Stimulated activated CD4-positive, alpha-beta T cell treated with anti-CD3 and anti-CD28 coated beads, Interleukin-12 subunit alpha, Interleukin-12 subunit beta, amount 100 ng/mL, for 48 hours (primary cell): ENCODE data around the gene PLD4.
"Not testable (repeated sequence)": the region's sequence is repeated elsewhere in the genome, so short reads cannot be mapped to it uniquely, and the experiment has no call there.

Source experiments
- DNase-seq, 3 donors: peaks; one replicate each; pipeline ENCODE4 v3.0.0-alpha.2; 2020; ENCODE audit warnings: low read depth in 2 of 3, low spot score in 1 of 3

Gene PLD4

GRCh38 chr14:104939666-104940410 lies 15.2 kb downstream of the PLD4 start:
- no peak for DNase-seq

GRCh38 chr14:104940526-104941150 lies 16.0 kb downstream of the PLD4 start:
- no peak for DNase-seq

GRCh38 chr14:104941508-104942365 lies 17.1 kb downstream of the PLD4 start:
- no peak for DNase-seq

- DNase-seq, result no peak
Observed at GRCh38 chr14:104942586-104942985, 17.9 kb downstream of the PLD4 start.

GRCh38 chr14:104943216-104944015 lies 18.7 kb downstream of the PLD4 start:
- DNase-seq, result not testable (repeated sequence)

GRCh38 chr14:104944016-104944308 lies 19.3 kb downstream of the PLD4 start:
- not testable (repeated sequence) for DNase-seq

GRCh38 chr14:104944436-104945205 lies 19.9 kb downstream of the PLD4 start:
- DNase-seq, result not testable (repeated sequence)

- DNase-seq, result not testable (repeated sequence)
Observed at GRCh38 chr14:104945266-104945665, 20.6 kb downstream of the PLD4 start.

- DNase-seq, result not testable (repeated sequence)
Observed at GRCh38 chr14:104945986-104946965, 21.6 kb downstream of the PLD4 start.

GRCh38 chr14:104947201-104947600 lies 22.5 kb downstream of the PLD4 start:
- not testable (repeated sequence) for DNase-seq

- DNase-seq, result not testable (repeated sequence)
Observed at GRCh38 chr14:104947881-104948735, 23.4 kb downstream of the PLD4 start.

- no peak for DNase-seq
Observed at GRCh38 chr14:104948736-104949031, 24.0 kb downstream of the PLD4 start.

- not testable (repeated sequence) for DNase-seq
Observed at GRCh38 chr14:104949406-104949955, 24.8 kb downstream of the PLD4 start.

- DNase-seq, result no peak
Observed at GRCh38 chr14:104950021-104950420, 25.3 kb downstream of the PLD4 start.

- not testable (repeated sequence) for DNase-seq
Observed at GRCh38 chr14:104950701-104951100, 26.0 kb downstream of the PLD4 start.

- not testable (repeated sequence) for DNase-seq
Observed at GRCh38 chr14:104951863-104952657, 27.4 kb downstream of the PLD4 start.

- no peak for DNase-seq
Observed at GRCh38 chr14:104953097-104953496, 28.4 kb downstream of the PLD4 start.
